Measurements from ENCODE around the gene GDF10.

- TF ChIP-seq POLR2AphosphoS5 (IDR thresholded peaks at IDR 0.05; ENCODE audit: insufficient read depth in 1 of 2, low read depth in 1 of 2) (no peak), CTCF (IDR thresholded peaks at IDR 0.05) (no peak), POLR2A (IDR thresholded peaks at IDR 0.05) (no peak)
Measured at GRCh38 chr10:47344996-47345870, 45.2 kb downstream of the GDF10 start.

All from vagina (tissue), 2 donors.